ENCODE data around the gene LIN37. TPM values are rescaled to one million over a fixed set of nuclear protein-coding genes. Genes with fewer than 3 reads are reported as not detected.
"Not testable (repeated sequence)": the region's sequence is repeated elsewhere in the genome, so short reads cannot be mapped to it uniquely, and the experiment has no call there.

The LIN37 gene
- polyA plus RNA-seq, 1 donor = 8.6 TPM

GRCh38 chr19:35789195-35789977 lies 41.0 kb downstream of the LIN37 start:
- DNase-seq (ENCODE audit: low read depth) = no peak

- no peak for DNase-seq (ENCODE audit: low read depth)
Measured at GRCh38 chr19:35789978-35790944, 41.9 kb downstream of the LIN37 start.

- no peak for DNase-seq (ENCODE audit: low read depth)
Measured at GRCh38 chr19:35790981-35791813, 42.8 kb downstream of the LIN37 start.

GRCh38 chr19:35791814-35792279 lies 43.5 kb downstream of the LIN37 start:
- DNase-seq (ENCODE audit: low read depth) = no peak

- no peak for DNase-seq (ENCODE audit: low read depth)
Measured at GRCh38 chr19:35792312-35792711, 43.9 kb downstream of the LIN37 start.

- no peak for DNase-seq (ENCODE audit: low read depth)
Measured at GRCh38 chr19:35792888-35793287, 44.5 kb downstream of the LIN37 start.

- DNase-seq (ENCODE audit: low read depth) = no peak
Measured at GRCh38 chr19:35793381-35794165, 45.2 kb downstream of the LIN37 start.

GRCh38 chr19:35795564-35795963 lies 47.2 kb downstream of the LIN37 start:
- DNase-seq (ENCODE audit: low read depth) = not testable (repeated sequence)

GRCh38 chr19:35796645-35797542 lies 48.5 kb downstream of the LIN37 start:
- DNase-seq (ENCODE audit: low read depth) = no peak

GRCh38 chr19:35797663-35798062 lies 49.3 kb downstream of the LIN37 start:
- no peak for DNase-seq (ENCODE audit: low read depth)

- no peak for DNase-seq (ENCODE audit: low read depth)
Measured at GRCh38 chr19:35801828-35802227, 53.5 kb downstream of the LIN37 start.

Other genes with a start within 250 kb of the LIN37 start
- 0.59 TPM for gene DMKN, start 234.9 kb upstream of the LIN37 start, polyA plus RNA-seq (ENCODE audit: insufficient read length)
- not detected for gene SBSN, start 220.3 kb upstream of the LIN37 start, polyA plus RNA-seq (ENCODE audit: insufficient read length)
- not detected for gene GAPDHS, start 215.1 kb upstream of the LIN37 start, polyA plus RNA-seq (ENCODE audit: insufficient read length)
- 45.4 TPM for gene TMEM147, start 202.9 kb upstream of the LIN37 start, polyA plus RNA-seq (ENCODE audit: insufficient read length)
- not detected for gene ATP4A, start 184.9 kb upstream of the LIN37 start, polyA plus RNA-seq (ENCODE audit: insufficient read length)
- gene PMIS2, start 162.4 kb upstream of the LIN37 start, polyA plus RNA-seq (ENCODE audit: insufficient read length) = not detected
- 10.9 TPM for gene HAUS5, start 135.8 kb upstream of the LIN37 start, polyA plus RNA-seq (ENCODE audit: insufficient read length)
- 44.1 TPM for gene RBM42, start 119.5 kb upstream of the LIN37 start, polyA plus RNA-seq (ENCODE audit: insufficient read length)
- 2.4 TPM for gene ETV2, start 106.8 kb upstream of the LIN37 start, polyA plus RNA-seq (ENCODE audit: insufficient read length)
- 266 TPM for gene COX6B1, start 100.3 kb upstream of the LIN37 start, polyA plus RNA-seq (ENCODE audit: insufficient read length)
- not detected for gene UPK1A, start 82.1 kb upstream of the LIN37 start, polyA plus RNA-seq (ENCODE audit: insufficient read length)
- gene ZBTB32, start 44.0 kb upstream of the LIN37 start, polyA plus RNA-seq (ENCODE audit: insufficient read length) = not detected
- 23.0 TPM for gene KMT2B, start 30.6 kb upstream of the LIN37 start, polyA plus RNA-seq (ENCODE audit: insufficient read length)
- 3.3 TPM for gene IGFLR1, start 6.1 kb upstream of the LIN37 start, polyA plus RNA-seq (ENCODE audit: insufficient read length)
- 16.6 TPM for gene U2AF1L4, start 3.2 kb upstream of the LIN37 start, polyA plus RNA-seq (ENCODE audit: insufficient read length)
- gene PSENEN, start 2.9 kb upstream of the LIN37 start, polyA plus RNA-seq (ENCODE audit: insufficient read length) = 31.7 TPM
- gene HSPB6, start 8.5 kb downstream of the LIN37 start, polyA plus RNA-seq (ENCODE audit: insufficient read length) = 853 TPM
- gene PROSER3, start 9.6 kb downstream of the LIN37 start, polyA plus RNA-seq (ENCODE audit: insufficient read length) = 13.9 TPM
- 15.0 TPM for gene ARHGAP33, start 27.0 kb downstream of the LIN37 start, polyA plus RNA-seq (ENCODE audit: insufficient read length)
- gene PRODH2, start 64.3 kb downstream of the LIN37 start, polyA plus RNA-seq (ENCODE audit: insufficient read length) = not detected
- gene NPHS1, start 103.9 kb downstream of the LIN37 start, polyA plus RNA-seq (ENCODE audit: insufficient read length) = 0.24 TPM
- 0.28 TPM for gene KIRREL2, start 108.3 kb downstream of the LIN37 start, polyA plus RNA-seq (ENCODE audit: insufficient read length)
- gene APLP1, start 120.0 kb downstream of the LIN37 start, polyA plus RNA-seq (ENCODE audit: insufficient read length) = 7.1 TPM
- 1.2 TPM for gene NFKBID, start 152.0 kb downstream of the LIN37 start, polyA plus RNA-seq (ENCODE audit: insufficient read length)
- gene HCST, start 154.0 kb downstream of the LIN37 start, polyA plus RNA-seq (ENCODE audit: insufficient read length) = 4.7 TPM
- gene TYROBP, start 159.7 kb downstream of the LIN37 start, polyA plus RNA-seq (ENCODE audit: insufficient read length) = 14.7 TPM
- 7.0 TPM for gene LRFN3, start 187.8 kb downstream of the LIN37 start, polyA plus RNA-seq (ENCODE audit: insufficient read length)
- gene SDHAF1, start 246.6 kb downstream of the LIN37 start, polyA plus RNA-seq (ENCODE audit: insufficient read length) = 12.9 TPM

Measured in forelimb muscle (tissue), 1 donor.